Measurements from ENCODE around the gene ANKUB1. TPM values are rescaled to one million over a fixed set of nuclear protein-coding genes. Genes with fewer than 3 reads are reported as not detected.

Gene ANKUB1
- total and polyA plus RNA-seq, 10 of the 15 experiments (the other 5 are each of a cell fraction or from before 2014, with no cell fraction given): 0.08 TPM; not detected in 9

DNA sequence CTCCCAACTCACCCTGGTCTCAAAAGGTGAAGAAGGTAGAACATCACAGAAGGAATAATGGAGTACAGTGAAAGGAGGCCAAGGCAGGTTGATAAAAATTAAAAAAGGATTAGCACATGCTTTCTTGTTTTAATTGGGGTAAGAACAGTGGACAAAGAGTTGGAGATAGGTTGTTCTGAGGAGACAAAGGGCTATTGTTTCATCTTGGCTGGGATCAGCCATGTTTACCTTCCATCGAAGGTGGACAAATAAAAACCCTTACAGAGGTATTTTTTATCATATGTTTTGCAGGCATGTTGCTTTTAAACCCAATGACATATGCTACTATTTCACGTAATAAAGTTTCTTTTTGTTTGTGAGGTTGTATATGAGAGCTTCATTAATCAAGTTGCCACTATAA lies 53.0 kb downstream of the ANKUB1 start:
- Histone ChIP-seq H3K4me2 (ENCODE audit: control insufficient read depth, insufficient read depth) (no peak overlapping the region), H3K27ac (ENCODE audit: control insufficient read depth, insufficient read depth) (no peak overlapping the region), H3K27me3 (replicated peaks in 1 of 2; ENCODE audit: control insufficient read depth in 2 of 2, insufficient read depth in 2 of 2, low read length in 1 of 2) (no peaks in the 10 kb centered on the region), H3K9me3 (replicated peaks; ENCODE audit: control insufficient read depth, insufficient read depth, low read length) (no peaks in the 10 kb centered on the region), H3K4me1 (ENCODE audit: control insufficient read depth, insufficient read depth, low read length) (no peaks in the 10 kb centered on the region), H3K36me3 (ENCODE audit: control insufficient read depth in 2 of 2, insufficient read depth in 2 of 2, low read length in 1 of 2) (no peaks in the 10 kb centered on the region; a peak in 1 of 4 replicates), H3K9ac (ENCODE audit: control insufficient read depth, insufficient read depth, low read length) (no peak overlapping the region), H3K79me2 (ENCODE audit: control insufficient read depth, insufficient read depth, low read length) (no peaks in the 10 kb centered on the region), H4K20me1 (ENCODE audit: control insufficient read depth, insufficient read depth) (no peaks in the 10 kb centered on the region), H3K4me3 (no peak overlapping the region), H2AFZ (ENCODE audit: control insufficient read depth, low read depth, low read length) (no peak overlapping the region)
- ATAC-seq (no peak), FAIRE-seq (no peak), DNase-seq (ENCODE audit: low read depth, low spot score) (no peak)
- intact Hi-C loops (cut with micrococcal nuclease; ENCODE audit: unreplicated experiment) (no loop called here), in situ Hi-C loops (cut with MboI) (no loop called here)
- POLR2A ChIA-PET: interaction anchor here (1.2 kb wide), 1 partner anchor 12 kb away, joined by 3 read pairs; no protein-coding TSS in a partner anchor
- SMC1A ChIA-PET (ENCODE audit: uncharacterized antibody, unreplicated experiment): interaction anchor here (1.1 to 1.6 kb wide), 3 partner anchors 10 to 12 kb away, joined by 3 to 4 read pairs (median 4); no protein-coding TSS in a partner anchor
- TF ChIP-seq NFYA (IDR thresholded peaks at IDR 0.05; ENCODE audit: borderline replicate concordance, low read depth, low read length): no peak
- no peak for TF ChIP-seq HDAC2 (IDR thresholded peaks at IDR 0.05)
- TF ChIP-seq CEBPB (IDR thresholded peaks at IDR 0.05; ENCODE audit: borderline replicate concordance in 1 of 2, low read depth in 2 of 2, low read length in 2 of 2): no peak
- TF ChIP-seq MTA2 (IDR thresholded peaks at IDR 0.05; ENCODE audit: low read depth): no peak
- TF ChIP-seq, protein P1, sequence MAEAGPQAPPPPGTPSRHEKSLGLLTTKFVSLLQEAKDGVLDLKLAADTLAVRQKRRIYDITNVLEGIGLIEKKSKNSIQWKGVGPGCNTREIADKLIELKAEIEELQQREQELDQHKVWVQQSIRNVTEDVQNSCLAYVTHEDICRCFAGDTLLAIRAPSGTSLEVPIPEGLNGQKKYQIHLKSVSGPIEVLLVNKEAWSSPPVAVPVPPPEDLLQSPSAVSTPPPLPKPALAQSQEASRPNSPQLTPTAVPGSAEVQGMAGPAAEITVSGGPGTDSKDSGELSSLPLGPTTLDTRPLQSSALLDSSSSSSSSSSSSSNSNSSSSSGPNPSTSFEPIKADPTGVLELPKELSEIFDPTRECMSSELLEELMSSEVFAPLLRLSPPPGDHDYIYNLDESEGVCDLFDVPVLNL (IDR thresholded peaks at IDR 0.05; ENCODE audit: low read depth, low read length): no peak
- TF ChIP-seq EED (IDR thresholded peaks at IDR 0.05; ENCODE audit: low read depth): no peak
- no peak for TF ChIP-seq ZNF24 (IDR thresholded peaks at IDR 0.05)
- no peak for TF ChIP-seq FOXM1 (IDR thresholded peaks at IDR 0.05; ENCODE audit: low read depth, low read length)
- TF ChIP-seq, protein P2, sequence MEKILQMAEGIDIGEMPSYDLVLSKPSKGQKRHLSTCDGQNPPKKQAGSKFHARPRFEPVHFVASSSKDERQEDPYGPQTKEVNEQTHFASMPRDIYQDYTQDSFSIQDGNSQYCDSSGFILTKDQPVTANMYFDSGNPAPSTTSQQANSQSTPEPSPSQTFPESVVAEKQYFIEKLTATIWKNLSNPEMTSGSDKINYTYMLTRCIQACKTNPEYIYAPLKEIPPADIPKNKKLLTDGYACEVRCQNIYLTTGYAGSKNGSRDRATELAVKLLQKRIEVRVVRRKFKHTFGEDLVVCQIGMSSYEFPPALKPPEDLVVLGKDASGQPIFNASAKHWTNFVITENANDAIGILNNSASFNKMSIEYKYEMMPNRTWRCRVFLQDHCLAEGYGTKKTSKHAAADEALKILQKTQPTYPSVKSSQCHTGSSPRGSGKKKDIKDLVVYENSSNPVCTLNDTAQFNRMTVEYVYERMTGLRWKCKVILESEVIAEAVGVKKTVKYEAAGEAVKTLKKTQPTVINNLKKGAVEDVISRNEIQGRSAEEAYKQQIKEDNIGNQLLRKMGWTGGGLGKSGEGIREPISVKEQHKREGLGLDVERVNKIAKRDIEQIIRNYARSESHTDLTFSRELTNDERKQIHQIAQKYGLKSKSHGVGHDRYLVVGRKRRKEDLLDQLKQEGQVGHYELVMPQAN (conservative IDR thresholded peaks at IDR 0.05): no peak
- WGBS (ENCODE audit: insufficient coverage, insufficient replicate concordance, low lambda C conversion rate, missing lambda C conversion rate): 100% methylated on average over 2 of the region's 2 CpGs
- BruUV-seq (replicated peaks): no TSS peak
- CTCF ChIA-PET: interaction anchor here (0.6 to 1.1 kb wide), 3 partner anchors 13 to 331 kb away, joined by 3 to 4 read pairs (median 4); partner anchors contain the start of gene COMMD2
- RAD21 ChIA-PET (ENCODE audit: unreplicated experiment): no interaction called here

Data from GM12878 (cell line).